ENCODE measurements around the gene PRCP.

Gene PRCP

DNA sequence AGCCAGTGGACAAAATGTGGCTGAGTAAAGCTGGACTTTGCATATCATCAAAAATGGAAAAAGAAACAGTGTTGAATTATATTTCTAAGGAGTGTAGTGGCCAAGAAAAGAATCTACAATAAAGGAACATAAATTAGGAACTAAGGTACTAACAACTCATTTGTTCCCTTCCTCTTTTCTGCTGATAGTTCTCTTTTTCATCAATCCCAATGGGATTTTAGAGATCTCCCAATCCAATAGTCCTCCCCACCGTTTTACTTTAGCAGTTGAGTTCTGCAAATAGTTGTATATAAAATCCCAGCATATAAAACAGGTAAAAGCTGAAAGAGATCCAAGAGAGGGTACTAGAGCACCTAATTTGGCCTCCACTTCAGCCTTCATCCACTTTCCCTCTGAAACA lies 2.0 kb downstream of the PRCP start:
- TF ChIP-seq CTCF (conservative IDR thresholded peaks at IDR 0.05) (no peak), ZFX (IDR thresholded peaks at IDR 0.05) (no peak)
- H3K27ac ChIP-seq = no peak overlapping the region

GRCh38 chr11:82896183-82896582 lies 4.0 kb downstream of the PRCP start:
- H3K27ac ChIP-seq = no peak overlapping the region
- no peak for TF ChIP-seq ZFX (IDR thresholded peaks at IDR 0.05)
- no peak for TF ChIP-seq CTCF (conservative IDR thresholded peaks at IDR 0.05)

GRCh38 chr11:82895437-82896091 lies 4.7 kb downstream of the PRCP start:
- no peak overlapping the region for H3K27ac ChIP-seq
- no peak for TF ChIP-seq CTCF (conservative IDR thresholded peaks at IDR 0.05)
- TF ChIP-seq ZFX (IDR thresholded peaks at IDR 0.05) = no peak

GRCh38 chr11:82892611-82893169 lies 7.5 kb downstream of the PRCP start:
- TF ChIP-seq CTCF (conservative IDR thresholded peaks at IDR 0.05) (no peak), ZFX (IDR thresholded peaks at IDR 0.05) (no peak)

DNA sequence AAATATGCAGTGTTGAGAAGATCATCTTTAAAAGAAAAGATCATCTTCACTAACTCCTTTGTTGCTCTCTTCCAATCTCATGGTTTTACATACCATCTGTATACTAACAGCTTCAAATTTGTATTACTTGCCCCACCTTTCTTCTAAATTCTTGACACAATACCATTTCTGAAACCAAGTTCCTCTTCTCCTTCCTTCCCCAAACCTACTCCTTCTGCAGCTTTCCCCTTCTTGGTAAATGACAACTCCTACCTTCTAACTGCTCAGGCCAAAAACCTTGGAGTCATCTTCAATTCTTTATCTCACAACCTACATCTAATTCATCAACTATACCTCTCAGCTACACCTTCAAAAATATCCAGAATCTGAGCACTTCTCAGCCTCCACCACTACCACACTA lies 9.3 kb downstream of the PRCP start:
- TF ChIP-seq CTCF (conservative IDR thresholded peaks at IDR 0.05) (no peak), ZFX (IDR thresholded peaks at IDR 0.05) (no peak)

More at GRCh38 chr11:82892611-82893169, 7.5 kb downstream of the PRCP start:
- no peak overlapping the region for H3K27ac ChIP-seq

DNA sequence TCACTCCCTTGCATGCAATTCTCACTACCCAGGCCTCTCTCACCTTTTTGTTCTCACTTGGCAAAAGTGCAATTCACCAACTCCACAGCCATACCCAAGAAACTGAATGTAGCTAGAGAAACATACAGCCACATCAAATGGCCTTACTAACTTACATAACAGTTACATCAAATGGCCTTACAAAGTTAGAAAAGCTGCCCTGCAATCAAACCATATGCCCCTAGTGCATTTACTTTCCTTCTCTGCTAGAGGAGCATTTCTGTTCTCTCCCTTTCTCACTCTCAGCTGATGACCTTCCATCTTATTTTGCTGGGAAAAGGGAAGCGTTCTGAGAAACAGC lies 10.3 kb downstream of the PRCP start:
- H3K27ac ChIP-seq = no peak overlapping the region

More for the DNA sequence above, 9.3 kb downstream of the PRCP start:
- no peak overlapping the region for H3K27ac ChIP-seq

More for the DNA sequence above, 10.3 kb downstream of the PRCP start:
- no peak for TF ChIP-seq CTCF (conservative IDR thresholded peaks at IDR 0.05)
- TF ChIP-seq ZFX (IDR thresholded peaks at IDR 0.05) = no peak
